Loucy (cell line): ENCODE data around the gene GABRG3.

Experiments used
- H2AFZ ChIP-seq: fragments of 200-600 bp; sonication (generic); 2 replicates; pipeline ENCODE4 v1.6.0; 2016; ENCODE audit warnings: antibody characterized with exemption, mild to moderate bottlenecking, low read length, moderate library complexity
- H3F3A ChIP-seq: fragments of 200-600 bp; 2 replicates; pipeline ENCODE4 v1.6.0; 2016; ENCODE audit warnings: antibody characterized with exemption, low read depth, mild to moderate bottlenecking
- H3K27me3 ChIP-seq: fragments of 200-600 bp; sonication (generic); 2 replicates; pipeline ENCODE4 v1.6.1; 2014; ENCODE audit warnings: low read length, mild to moderate bottlenecking; ENCODE audit not compliant: insufficient read depth, poor library complexity, severe bottlenecking
- H3K36me3 ChIP-seq: fragments of 200-600 bp; sonication (generic); 2 replicates; pipeline ENCODE4 v1.6.1; 2016; ENCODE audit warnings: low read length; ENCODE audit not compliant: insufficient read depth
- H3K4me1 ChIP-seq: fragments of 200-600 bp; sonication (generic); 2 replicates; pipeline ENCODE4 v1.5.1; 2014; ENCODE audit warnings: low read length, mild to moderate bottlenecking; ENCODE audit not compliant: insufficient read depth, poor library complexity, severe bottlenecking
- H3K4me2 ChIP-seq: fragments of 200-600 bp; sonication (generic); 2 replicates; pipeline ENCODE4 v1.6.0; 2014; ENCODE audit warnings: antibody characterized with exemption, low read length, low read depth, mild to moderate bottlenecking; ENCODE audit not compliant: poor library complexity, severe bottlenecking
- H3K4me3 ChIP-seq: fragments of 200-600 bp; sonication (generic); 2 replicates; pipeline ENCODE4 v1.5.1; 2014; ENCODE audit warnings: low read length, mild to moderate bottlenecking, mixed read lengths; ENCODE audit not compliant: poor library complexity, severe bottlenecking
- H3K79me2 ChIP-seq: fragments of 200-600 bp; sonication (generic); 2 replicates; pipeline ENCODE4 v1.6.1; 2014; ENCODE audit warnings: low read length; ENCODE audit not compliant: insufficient read depth
- H3K9ac ChIP-seq: fragments of 200-600 bp; sonication (generic); 2 replicates; pipeline ENCODE4 v1.6.0; 2014; ENCODE audit warnings: mild to moderate bottlenecking, low read depth, low read length, moderate library complexity; ENCODE audit not compliant: poor library complexity, severe bottlenecking
- H3K9me2 ChIP-seq: fragments of 200-600 bp; sonication (generic); replicated peaks from 2 replicates; pipeline ENCODE4 v1.6.1; 2016; ENCODE audit warnings: low read depth, low read length, mixed read lengths
- H3K9me3 ChIP-seq: fragments of 200-600 bp; sonication (generic); 2 replicates; pipeline ENCODE4 v1.6.1; 2014; ENCODE audit warnings: mild to moderate bottlenecking, antibody characterized with exemption, low read length, low read depth; ENCODE audit not compliant: insufficient read depth
- H4K20me1 ChIP-seq: fragments of 200-600 bp; sonication (generic); 2 replicates; pipeline ENCODE4 v1.6.0; 2014; ENCODE audit warnings: antibody characterized with exemption, low read length, mild to moderate bottlenecking; ENCODE audit not compliant: insufficient read depth, poor library complexity, severe bottlenecking
- EZH2phosphoT487 ChIP-seq: fragments of 200-600 bp; IDR thresholded peaks from 2 replicates; pipeline ENCODE4 v1.6.1; 2018; ENCODE audit warnings: antibody characterized with exemption, mild to moderate bottlenecking, moderate library complexity, borderline replicate concordance
- TF ChIP-seq, protein P1 (sequence below): fragments of 200-600 bp; sonication (generic); conservative IDR thresholded peaks from 2 replicates; pipeline ENCODE4 v1.5.1; 2014; ENCODE audit warnings: mild to moderate bottlenecking, antibody characterized with exemption, low read length

GABRG3 gene

DNA sequence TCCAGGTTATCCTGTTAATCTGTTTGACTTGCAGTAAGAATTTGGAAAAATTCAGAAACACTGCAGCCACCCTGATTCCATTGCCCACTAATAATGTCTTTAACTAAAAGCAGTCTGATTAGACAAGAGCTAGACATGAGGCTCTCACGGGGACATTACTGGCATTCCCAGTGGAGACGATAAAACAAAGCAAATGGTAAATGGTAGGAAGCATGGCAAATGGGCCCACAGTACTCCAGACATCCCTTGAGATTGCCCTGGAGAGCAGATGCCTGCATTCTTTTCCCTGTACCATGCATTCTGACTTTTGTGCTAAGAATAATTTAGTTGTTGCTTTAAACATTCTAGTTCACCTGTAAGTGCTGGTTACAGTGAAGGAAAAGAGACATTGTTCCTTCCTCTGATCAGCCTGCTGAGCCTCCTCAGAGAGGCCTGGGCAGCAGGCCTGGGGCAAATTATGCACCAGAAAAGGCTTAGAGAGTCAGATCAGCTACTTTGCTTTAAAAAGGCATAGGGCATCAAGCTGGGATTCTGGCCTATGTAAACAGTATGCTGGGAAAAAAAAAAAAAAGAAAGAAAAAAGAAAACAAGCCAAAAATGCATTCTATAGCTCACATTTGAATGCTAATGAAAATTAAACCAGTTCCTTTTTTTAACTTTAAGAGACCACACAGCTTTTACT is 204.6 kb downstream of the GABRG3 start:
- Histone ChIP-seq H3K9ac (no peak overlapping the region), H2AFZ (no peak overlapping the region), H3K79me2 (no peaks in the 10 kb centered on the region)

DNA sequence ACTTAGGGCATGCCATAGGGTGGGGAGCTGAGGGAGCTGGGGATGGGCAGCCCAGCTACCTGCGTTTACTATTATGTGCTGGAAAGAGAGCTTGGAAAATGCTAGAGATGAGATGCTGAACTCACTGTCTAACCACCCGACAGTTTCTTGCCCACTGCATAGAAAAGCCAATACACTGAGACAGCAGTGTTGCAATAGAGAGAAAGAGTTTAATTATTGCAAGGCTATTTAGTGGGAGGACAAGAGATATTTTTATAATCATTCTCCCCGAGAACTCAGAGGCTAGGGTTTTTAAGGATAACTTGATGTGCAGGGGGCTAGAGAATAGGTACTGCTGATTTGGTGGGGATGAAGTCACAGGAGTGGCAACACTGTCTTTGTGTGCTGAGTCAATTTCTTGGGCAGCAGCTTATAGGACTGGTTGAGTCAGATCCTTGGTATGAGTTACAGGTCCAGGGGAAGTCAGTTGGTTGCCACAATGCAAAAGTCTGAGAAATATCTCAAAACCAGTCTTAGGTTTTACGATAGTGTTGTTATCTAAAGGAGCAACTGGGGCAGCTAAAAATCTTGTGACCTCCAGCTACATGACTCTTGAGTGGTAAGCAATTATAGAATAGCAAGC is 205.9 kb downstream of the GABRG3 start:
- H3K9me3 ChIP-seq = peaks cover 9% of the 10 kb centered on the region; the same call in 1 of the 2 replicates
- H3K9ac ChIP-seq = no peak overlapping the region
- no peaks in the 10 kb centered on the region for H3K36me3 ChIP-seq
- no peaks in the 10 kb centered on the region for H4K20me1 ChIP-seq
- TF ChIP-seq EZH2phosphoT487 = no peak
- TF ChIP-seq, protein P1, sequence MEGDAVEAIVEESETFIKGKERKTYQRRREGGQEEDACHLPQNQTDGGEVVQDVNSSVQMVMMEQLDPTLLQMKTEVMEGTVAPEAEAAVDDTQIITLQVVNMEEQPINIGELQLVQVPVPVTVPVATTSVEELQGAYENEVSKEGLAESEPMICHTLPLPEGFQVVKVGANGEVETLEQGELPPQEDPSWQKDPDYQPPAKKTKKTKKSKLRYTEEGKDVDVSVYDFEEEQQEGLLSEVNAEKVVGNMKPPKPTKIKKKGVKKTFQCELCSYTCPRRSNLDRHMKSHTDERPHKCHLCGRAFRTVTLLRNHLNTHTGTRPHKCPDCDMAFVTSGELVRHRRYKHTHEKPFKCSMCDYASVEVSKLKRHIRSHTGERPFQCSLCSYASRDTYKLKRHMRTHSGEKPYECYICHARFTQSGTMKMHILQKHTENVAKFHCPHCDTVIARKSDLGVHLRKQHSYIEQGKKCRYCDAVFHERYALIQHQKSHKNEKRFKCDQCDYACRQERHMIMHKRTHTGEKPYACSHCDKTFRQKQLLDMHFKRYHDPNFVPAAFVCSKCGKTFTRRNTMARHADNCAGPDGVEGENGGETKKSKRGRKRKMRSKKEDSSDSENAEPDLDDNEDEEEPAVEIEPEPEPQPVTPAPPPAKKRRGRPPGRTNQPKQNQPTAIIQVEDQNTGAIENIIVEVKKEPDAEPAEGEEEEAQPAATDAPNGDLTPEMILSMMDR = no peak
- no peaks in the 10 kb centered on the region for H3K4me1 ChIP-seq
- H3F3A ChIP-seq = no peaks in the 10 kb centered on the region
- H3K4me3 ChIP-seq = no peak overlapping the region
- no peak overlapping the region for H3K4me2 ChIP-seq
- no peaks in the 10 kb centered on the region for H3K27me3 ChIP-seq
- H2AFZ ChIP-seq = no peak overlapping the region
- H3K79me2 ChIP-seq = no peaks in the 10 kb centered on the region
- H3K9me2 ChIP-seq = no peaks in the 10 kb centered on the region

More for the DNA sequence above, 204.6 kb downstream of the GABRG3 start:
- no peaks in the 10 kb centered on the region for H3K36me3 ChIP-seq
- H3K27me3 ChIP-seq = no peaks in the 10 kb centered on the region
- no peaks in the 10 kb centered on the region for H3K4me1 ChIP-seq
- no peaks in the 10 kb centered on the region for H3K9me2 ChIP-seq
- H3K4me2 ChIP-seq = no peak overlapping the region
- no peaks in the 10 kb centered on the region for H4K20me1 ChIP-seq
- peaks cover 9% of the 10 kb centered on the region; the same call in 1 of the 2 replicates for H3K9me3 ChIP-seq
- TF ChIP-seq EZH2phosphoT487 = no peak
- TF ChIP-seq, protein P1 = no peak
- H3F3A ChIP-seq = no peaks in the 10 kb centered on the region
- no peak overlapping the region for H3K4me3 ChIP-seq

DNA sequence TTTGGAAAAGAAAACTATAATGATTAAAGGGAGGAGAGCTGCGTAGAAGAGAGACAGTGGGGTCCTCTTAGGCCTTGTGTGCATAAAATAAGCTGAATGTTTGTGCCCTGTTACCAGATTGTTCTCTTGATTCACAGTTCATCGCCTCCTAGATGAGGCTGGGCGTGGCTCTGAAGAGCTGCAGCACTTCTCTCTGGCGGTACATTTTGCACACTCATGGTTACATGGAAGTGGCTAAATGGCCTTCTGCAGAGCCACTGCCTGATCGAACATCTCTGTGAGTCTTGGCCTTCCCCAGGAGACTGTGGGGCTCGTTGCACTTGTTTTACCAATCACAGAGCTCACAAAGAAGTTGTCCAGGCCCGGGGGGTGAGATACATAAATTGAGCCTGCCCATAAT is 208.8 kb downstream of the GABRG3 start:
- H3K36me3 ChIP-seq = no peaks in the 10 kb centered on the region
- H3K4me3 ChIP-seq = no peak overlapping the region
- no peak for TF ChIP-seq EZH2phosphoT487
- TF ChIP-seq, protein P1 = no peak
- H4K20me1 ChIP-seq = no peaks in the 10 kb centered on the region
- no peaks in the 10 kb centered on the region for H3K79me2 ChIP-seq
- no peaks in the 10 kb centered on the region for H3K27me3 ChIP-seq
- no peak overlapping the region for H3K4me2 ChIP-seq
- no peaks in the 10 kb centered on the region for H3K9me2 ChIP-seq
- H3K4me1 ChIP-seq = no peaks in the 10 kb centered on the region
- no peak overlapping the region for H2AFZ ChIP-seq
- no peaks in the 10 kb centered on the region for H3F3A ChIP-seq
- no peak overlapping the region for H3K9ac ChIP-seq
- peaks cover 9% of the 10 kb centered on the region; the same call in 1 of the 2 replicates for H3K9me3 ChIP-seq
